ENCODE results near the gene SMTN. TPM values are rescaled to one million over a fixed set of nuclear protein-coding genes. Genes with fewer than 3 reads are reported as not detected.

The SMTN gene
- total and polyA plus RNA-seq, 3 experiments from 2014 or later: 0.98 to 14.7 (median 13.2) TPM

Other genes with a start within 250 kb of the SMTN start
- gene MORC2, start 112.5 kb upstream of the SMTN start, total RNA-seq: 10 to 100 TPM; 28.7 to 29.9 TPM
- 13.0 TPM for gene MORC2, start 112.5 kb upstream of the SMTN start, polyA plus RNA-seq
- gene TUG1, start 112.1 kb upstream of the SMTN start, total RNA-seq: 10 to 100 TPM; 46.6 to 49.9 TPM
- 21.3 TPM for gene TUG1, start 112.1 kb upstream of the SMTN start, polyA plus RNA-seq
- gene SELENOM, start 26.2 kb downstream of the SMTN start, total RNA-seq: 10 to 100 TPM; 14.6 to 15.4 TPM
- gene SELENOM, start 26.2 kb downstream of the SMTN start, polyA plus RNA-seq: 138 TPM
- gene INPP5J, start 41.6 kb downstream of the SMTN start, total RNA-seq: under 1 TPM in 1 of 2 experiments, not detected in 1; 0.22 TPM
- gene INPP5J, start 41.6 kb downstream of the SMTN start, polyA plus RNA-seq: not detected
- not detected for gene PLA2G3, start 59.2 kb downstream of the SMTN start, total RNA-seq
- not detected for gene PLA2G3, start 59.2 kb downstream of the SMTN start, polyA plus RNA-seq
- gene RNF185, start 78.9 kb downstream of the SMTN start, total RNA-seq: 10 to 100 TPM; 28.1 to 30.5 TPM
- gene RNF185, start 78.9 kb downstream of the SMTN start, polyA plus RNA-seq: 23.7 TPM
- gene LIMK2, start 131.0 kb downstream of the SMTN start, total RNA-seq: 10 to 100 TPM; 25.1 to 27.7 TPM
- gene LIMK2, start 131.0 kb downstream of the SMTN start, polyA plus RNA-seq: 19.0 TPM
- gene PIK3IP1, start 211.2 kb downstream of the SMTN start, total RNA-seq: 10 to 100 TPM; 32.2 to 35.3 TPM
- gene PIK3IP1, start 211.2 kb downstream of the SMTN start, polyA plus RNA-seq: 350 TPM

Data from CD8-positive, alpha-beta memory T cell (primary cell).